Inferior parietal cortex (tissue), 1 donor: Measurements from ENCODE around the gene MCF2L.
"Not testable (repeated sequence)": the region's sequence is repeated elsewhere in the genome, so short reads cannot be mapped to it uniquely, and the experiment has no call there.

ENCODE experiments used
- DNase-seq: peaks from one replicate; pipeline ENCODE4 v3.0.0-alpha.2; 2016; ENCODE audit errors: extremely low spot score

Gene MCF2L

DNA sequence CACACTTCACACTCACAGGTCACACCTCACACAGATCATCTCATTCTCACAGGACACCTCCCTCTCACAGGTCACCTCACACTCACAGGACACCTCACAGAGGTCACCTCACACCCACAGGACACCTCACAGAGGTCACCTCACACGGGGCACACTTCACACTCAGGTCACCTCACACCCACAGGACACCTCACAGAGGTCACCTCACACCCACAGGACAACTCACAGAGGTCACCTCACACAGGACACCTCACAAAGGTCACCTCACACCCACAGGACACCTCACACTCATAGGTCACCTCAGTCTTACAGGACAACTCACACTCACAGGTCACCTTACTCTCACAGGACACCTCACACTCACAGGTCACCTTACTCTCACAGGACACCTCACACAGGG, 143.5 kb downstream of the MCF2L start:
- not testable (repeated sequence) for DNase-seq

DNA sequence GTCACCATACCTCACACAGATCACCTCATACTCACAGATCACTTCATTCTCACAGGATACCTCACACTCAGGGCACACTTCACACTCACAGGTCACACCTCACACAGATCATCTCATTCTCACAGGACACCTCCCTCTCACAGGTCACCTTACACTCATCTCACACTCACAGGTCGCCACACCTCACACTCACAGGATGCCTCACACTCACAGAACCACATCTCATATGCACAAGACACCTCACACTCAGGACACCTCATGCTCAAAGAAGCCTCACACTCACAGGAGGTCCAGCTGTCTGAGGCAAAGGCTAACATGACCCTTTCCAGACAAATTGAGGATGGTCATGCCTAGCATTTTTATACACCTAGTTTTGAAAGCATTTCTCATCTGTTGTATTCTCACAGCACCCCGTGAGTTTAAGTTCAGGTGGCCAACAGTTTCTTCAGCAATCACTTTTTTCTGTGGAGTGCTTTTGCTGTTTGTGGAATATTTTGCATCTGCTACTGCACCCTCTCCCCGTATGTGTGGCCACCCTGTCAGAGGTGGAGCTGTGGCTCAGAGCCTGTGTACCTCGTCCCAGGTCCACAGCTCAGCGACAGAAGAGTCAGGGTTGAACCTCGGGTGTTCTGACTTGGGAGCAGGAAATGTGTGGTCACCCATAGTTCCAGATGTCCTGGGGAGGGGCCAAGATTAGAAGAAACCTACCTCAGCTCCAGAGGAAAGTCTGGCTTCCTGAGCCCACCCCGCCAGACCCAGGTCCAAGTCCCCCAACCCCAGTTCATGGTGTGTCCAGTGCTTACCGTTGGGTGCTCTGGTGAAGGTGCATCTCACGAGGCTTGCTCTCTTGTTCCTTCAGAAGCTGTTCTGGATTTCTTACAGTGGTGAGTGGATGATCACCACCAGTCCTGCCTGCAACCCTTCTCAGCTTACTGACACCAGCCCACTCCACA, 144.2 kb downstream of the MCF2L start:
- DNase-seq, result no peak

DNA sequence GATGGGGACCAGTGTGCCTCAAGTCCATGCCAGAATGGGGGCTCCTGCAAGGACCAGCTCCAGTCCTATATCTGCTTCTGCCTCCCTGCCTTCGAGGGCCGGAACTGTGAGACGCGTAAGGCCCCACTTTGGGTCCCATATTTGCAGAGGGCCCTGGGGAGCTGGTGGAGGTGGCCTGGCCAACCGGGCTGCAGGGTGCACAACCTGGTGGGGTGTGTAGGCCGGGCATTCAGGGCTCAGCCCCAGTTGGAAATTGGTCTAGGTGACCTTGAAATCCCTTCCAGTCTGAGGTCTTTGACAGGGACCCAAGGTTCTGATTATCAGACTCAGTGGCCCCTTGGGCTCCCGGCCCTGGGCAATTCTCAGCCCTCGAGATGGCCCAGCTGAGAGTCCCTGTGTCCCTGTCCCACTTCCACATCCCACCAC, 144.8 kb downstream of the MCF2L start:
- DNase-seq, result no peak

DNA sequence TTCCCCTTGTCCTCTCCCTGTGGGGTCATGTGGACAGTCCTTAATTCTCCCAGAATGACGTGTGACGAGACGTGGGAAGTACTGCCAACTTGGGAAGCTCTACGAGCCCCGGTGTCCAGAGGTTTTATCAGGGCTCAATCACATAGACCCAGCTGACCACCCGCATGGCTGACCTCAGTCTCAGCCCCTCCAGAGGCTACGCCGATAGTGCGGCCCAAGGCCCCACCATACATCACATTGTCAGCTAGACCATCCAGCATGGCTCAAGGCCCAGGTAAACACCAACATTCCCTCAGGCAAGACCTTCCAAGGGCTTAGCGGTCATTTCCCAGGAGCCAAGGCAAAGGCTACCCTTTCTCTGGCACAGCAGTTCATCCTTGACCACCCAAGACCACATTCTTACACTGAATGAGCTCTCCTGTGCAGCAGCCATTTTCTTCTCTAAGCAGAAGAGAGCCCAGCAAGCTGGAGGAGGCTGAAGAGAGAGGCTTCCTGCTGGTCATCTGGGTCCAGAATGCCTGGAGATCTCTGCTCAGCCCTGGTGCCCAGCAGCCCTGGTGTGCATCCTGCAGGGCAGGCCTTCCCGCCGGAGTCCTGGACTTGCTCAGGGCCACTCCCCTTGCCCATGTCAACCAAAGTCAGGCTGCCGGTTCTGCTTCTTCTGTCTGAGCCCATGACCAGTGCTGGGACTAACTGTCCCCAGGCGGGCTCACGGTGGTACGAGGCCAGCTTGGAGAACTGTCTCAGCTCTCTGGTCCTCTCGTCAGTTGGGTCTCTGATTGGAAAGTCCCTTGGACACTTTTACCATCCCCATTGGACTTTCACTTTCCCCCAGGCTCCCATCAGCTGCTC, 145.7 kb downstream of the MCF2L start:
- DNase-seq, result no peak

DNA sequence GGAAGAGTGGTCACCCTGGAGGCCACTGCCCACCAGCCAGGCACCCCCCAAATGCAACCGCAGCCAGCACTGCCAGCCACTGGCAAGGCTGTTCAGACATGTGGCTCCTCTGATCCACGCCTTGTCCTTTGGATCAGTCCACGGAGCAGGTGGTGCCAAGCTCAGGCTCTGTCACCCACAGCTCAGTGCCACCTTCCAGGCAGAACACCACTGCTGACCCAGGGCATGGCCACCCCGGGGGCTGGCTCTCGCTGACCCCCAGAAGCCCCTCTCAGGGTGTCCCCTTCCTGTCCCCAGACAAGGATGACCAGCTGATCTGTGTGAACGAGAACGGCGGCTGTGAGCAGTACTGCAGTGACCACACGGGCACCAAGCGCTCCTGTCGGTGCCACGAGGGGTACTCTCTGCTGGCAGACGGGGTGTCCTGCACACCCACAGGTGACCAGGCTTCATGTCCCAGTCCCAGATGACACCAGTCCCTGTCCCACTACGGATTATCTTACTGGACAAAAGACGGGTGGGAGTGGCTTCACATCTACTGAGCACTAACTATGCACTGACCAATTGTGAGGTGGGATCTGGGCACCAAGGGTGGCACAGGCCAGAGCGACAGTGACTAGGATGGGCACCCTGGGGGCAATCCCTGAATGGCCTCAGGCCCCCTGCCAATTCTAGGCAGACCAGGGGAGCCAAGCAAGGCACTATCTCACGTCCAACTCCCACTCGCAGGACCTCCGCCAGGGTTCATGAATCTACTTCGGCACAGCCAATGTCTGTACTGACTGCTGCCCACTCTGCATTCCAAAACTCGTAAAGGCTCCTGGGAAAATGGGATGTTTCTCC, 146.6 kb downstream of the MCF2L start:
- no peak for DNase-seq

DNA sequence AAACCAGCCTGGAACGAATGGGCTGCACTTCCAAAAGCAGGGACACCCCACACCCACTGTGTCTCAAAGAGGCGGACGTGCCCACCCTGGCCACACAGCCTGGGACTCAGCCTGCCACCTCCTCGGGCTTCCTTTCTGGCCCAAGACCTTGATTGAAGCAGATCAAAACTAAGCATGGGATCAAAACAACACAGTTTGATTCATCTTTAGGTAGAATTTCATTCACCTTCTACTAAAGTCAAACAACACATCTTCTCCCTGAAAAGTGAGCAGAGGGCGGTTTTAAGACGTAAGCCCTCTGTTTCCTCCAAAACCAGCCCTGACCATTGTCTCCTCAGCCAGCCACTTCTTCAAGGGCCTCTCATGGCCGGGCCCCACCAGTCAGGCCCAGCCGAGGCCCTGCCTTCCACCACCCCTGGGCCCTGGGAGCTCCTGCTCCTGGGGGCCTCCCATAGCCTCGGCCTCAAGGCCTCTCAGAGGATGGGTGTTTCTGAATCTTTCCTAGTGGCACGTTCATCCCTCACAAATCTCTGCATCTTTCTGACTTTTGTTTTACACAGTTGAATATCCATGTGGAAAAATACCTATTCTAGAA, 147.3 kb downstream of the MCF2L start:
- DNase-seq, result no peak

DNA sequence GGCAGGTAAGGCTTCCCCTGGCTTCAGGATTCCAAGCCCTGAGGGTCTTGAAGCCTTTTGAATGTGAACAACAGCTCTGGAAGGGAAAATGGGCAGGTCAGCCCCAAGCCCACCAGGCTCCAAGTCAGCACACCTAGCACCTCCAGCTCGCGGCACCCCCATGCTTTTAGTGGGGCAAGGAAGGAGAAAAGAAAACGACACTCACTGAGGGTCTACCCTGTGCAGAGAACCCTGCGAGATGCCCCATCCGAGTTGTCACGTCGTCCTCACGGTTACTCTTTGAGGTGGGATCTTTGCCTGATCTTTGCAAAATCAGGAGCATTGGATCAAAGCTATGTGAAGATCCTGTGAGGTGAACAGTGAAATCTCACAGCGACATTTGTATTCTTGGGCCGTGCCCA, 147.9 kb downstream of the MCF2L start:
- no peak for DNase-seq

DNA sequence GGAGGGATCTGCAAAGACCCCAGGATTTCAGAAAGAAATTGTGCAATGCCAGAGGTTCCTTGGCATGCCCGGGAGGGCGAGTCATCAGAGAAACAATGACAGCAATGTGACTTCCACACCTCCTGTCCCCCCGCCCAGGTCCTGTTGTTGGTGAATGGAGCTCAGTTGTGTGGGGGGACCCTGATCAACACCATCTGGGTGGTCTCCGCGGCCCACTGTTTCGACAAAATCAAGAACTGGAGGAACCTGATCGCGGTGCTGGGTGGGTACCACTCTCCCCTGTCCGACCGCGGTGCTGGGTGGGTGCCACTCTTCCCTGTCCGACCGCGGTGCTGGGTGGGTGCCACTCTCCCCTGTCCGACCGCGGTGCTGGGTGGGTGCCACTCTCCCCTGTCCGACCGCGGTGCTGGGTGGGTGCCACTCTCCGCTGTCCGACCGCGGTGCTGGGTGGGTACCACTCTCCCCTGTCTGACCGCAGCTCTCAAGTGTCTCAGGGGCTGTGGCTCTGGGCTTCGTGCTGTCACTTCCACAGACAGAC, 148.4 kb downstream of the MCF2L start:
- DNase-seq, result no peak

DNA sequence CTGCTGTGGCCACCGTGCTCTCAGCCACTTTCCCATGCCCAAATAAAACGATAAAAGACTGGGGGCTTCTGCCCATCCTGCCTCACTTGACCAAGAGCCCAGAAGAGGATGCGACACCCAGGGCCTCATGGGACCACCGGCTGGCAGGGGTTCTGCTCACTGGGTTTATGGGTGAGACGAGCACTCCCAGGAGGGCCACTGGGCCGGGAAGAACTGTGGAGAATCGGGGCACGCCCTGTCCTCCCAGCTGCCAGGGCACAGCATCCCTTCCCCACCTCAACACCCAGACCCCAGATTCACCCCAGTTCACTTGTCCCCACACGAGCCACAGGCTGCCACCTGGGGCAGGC, 148.9 kb downstream of the MCF2L start:
- no peak for DNase-seq

DNA sequence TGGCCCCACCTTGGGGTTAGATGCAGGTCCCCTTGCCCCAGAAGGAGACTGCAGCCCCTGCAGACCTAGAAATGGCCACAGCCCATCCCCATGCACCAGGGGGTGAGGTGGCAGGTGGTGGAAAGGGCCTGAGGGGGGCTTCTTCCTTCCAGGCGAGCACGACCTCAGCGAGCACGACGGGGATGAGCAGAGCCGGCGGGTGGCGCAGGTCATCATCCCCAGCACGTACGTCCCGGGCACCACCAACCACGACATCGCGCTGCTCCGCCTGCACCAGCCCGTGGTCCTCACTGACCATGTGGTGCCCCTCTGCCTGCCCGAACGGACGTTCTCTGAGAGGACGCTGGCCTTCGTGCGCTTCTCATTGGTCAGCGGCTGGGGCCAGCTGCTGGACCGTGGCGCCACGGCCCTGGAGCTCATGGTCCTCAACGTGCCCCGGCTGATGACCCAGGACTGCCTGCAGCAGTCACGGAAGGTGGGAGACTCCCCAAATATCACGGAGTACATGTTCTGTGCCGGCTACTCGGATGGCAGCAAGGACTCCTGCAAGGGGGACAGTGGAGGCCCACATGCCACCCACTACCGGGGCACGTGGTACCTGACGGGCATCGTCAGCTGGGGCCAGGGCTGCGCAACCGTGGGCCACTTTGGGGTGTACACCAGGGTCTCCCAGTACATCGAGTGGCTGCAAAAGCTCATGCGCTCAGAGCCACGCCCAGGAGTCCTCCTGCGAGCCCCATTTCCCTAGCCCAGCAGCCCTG, 149.4 kb downstream of the MCF2L start:
- DNase-seq, result no peak

DNA sequence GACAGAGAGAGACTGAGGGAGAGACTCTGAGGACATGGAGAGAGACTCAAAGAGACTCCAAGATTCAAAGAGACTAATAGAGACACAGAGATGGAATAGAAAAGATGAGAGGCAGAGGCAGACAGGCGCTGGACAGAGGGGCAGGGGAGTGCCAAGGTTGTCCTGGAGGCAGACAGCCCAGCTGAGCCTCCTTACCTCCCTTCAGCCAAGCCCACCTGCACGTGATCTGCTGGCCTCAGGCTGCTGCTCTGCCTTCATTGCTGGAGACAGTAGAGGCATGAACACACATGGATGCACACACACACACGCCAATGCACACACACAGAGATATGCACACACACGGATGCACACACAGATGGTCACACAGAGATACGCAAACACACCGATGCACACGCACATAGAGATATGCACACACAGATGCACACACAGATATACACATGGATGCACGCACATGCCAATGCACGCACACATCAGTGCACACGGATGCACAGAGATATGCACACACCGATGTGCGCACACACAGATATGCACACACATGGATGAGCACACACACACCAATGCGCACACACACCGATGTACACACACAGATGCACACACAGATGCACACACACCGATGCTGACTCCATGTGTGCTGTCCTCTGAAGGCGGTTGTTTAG, 150.3 kb downstream of the MCF2L start:
- DNase-seq, result no peak

DNA sequence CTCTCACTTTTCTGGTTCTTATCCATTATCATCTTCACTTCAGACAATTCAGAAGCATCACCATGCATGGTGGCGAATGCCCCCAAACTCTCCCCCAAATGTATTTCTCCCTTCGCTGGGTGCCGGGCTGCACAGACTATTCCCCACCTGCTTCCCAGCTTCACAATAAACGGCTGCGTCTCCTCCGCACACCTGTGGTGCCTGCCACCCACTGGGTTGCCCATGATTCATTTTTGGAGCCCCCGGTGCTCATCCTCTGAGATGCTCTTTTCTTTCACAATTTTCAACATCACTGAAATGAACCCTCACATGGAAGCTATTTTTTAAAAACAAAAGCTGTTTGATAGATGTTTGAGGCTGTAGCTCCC, 150.8 kb downstream of the MCF2L start:
- DNase-seq, result no peak

DNA sequence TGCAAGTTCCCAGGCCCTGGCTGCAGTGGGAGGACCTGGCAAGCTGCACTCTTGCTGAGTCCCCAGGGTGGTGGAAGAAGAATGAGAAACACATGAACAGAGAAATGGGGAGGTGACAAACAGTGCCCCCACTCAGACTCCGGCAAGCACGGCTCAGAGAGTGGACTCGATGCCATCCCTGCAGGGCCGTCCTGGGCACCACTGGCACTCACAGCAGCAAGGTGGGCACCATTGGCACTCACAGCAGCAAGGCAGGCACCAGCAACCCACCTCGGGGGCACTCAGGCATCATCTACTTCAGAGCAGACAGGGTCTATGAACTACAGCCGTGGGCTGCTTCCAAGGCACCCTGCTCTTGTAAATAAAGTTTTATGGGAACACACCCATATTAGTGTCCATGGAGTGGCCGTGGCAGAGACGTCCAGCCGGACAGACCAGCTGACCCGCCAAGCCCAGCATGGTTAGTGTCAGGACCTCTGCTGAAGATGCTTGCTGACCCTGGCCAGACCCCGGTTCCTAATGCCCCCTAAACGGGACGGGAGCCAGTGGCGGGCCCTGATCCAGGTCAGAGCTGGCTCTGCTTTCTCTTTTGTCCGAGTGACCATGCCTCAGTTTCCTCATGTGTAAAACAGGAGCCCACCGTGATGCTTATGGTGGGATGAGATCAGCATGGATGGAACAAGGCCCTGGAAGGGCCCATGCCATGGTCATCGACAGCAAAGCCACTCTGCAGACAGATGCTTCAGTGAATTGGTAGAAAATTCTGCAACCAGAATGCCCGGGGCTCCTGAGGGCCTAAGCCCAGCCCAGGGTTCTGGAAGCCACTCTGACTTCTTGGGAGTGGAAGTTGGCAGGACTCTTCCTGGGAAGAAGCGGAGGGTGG, 151.5 kb downstream of the MCF2L start:
- no peak for DNase-seq

DNA sequence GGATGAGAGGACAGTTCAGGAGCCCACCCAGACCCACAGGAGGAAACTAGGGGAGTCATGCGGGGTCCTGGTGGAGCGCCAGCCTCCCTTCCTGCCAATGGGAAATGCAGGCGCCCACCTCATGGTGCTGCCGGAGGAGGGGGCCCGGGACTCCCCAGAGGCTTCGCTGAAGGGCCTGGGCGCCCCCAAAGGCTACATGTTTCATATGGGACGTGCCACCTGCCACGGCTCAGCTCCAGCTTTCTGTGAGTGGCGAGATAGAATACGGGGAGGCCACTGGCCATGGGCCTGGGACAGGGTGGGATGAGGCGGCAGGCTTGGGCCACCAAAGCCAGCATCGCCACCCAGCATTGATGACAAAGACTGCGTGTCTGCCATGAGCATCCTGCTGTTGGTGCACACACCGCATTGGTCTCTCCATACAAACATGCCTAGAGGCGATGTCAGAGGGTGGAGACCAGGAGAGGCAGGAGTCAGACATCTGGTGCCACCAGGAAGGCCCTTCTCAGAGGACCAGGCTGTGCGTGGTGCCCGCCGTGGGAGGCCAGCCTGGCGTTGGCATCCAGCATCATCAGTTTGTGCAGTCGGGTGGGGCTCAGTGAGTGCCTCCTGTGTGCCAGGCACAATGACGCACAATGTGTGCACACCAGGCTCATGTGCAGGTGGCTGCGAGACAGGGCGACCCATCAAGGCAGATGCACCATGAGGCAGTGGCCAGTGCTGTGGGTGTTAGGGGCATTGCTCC, 152.3 kb downstream of the MCF2L start:
- DNase-seq, result no peak

DNA sequence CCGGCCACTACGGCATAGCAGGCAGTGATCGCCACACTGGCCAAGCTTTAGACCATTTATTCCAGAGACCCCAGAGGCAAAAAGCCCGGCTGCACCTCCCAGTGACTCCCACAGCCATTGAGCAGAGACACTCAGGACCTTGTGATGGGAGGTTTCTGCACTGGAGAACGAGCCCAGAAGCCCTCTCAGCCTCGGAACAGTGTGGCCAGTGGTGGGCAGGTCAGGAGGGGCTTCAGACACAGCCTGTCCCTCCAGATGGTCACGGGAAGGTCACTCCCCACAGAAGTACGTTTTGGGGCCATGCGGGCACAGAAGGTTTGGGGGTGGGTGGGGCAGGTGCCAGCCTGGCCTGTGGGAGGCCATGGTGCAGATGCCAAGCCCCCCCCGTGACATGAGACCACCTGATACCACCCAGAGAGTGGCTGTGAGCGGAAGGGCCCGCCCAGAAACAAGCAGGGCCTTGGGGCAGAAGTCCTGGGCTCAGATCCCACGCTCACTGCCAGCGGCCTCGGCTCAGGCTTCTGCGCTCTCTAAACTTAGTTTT, 153.0 kb downstream of the MCF2L start:
- no peak for DNase-seq

DNA sequence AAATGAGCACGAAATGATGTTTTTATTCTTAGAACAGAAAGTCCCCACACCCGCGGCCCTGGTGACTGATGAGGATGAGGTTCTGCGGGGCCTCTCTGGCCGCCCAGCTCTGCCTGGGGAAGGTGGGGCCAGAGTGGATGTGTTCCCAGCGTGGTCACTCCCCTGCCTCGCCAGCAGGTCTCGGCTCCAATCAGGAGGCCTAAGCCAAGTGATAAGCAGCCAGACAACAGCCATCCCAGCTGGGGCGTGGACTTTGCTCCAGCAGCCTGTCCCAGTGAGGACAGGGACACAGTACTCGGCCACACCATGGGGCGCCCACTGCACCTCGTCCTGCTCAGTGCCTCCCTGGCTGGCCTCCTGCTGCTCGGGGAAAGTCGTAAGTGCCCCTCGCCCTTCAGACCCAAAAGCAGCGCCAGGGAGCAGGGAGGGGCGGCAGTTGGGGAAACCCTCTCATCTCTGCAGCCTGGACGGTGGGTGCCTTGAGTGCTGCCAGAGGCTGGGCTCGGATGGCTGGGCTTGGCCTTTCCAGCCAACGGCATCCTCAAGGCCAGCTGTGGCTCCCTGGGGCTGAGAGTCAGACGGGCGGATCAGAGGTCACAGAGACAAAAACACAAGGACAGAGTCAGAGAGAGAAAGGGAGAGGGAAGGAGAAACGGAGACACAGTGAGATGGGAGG, 153.7 kb downstream of the MCF2L start, which contains the start of gene F10:
F10 (plus strand) TSS at position 250 of the 676 bp plus-strand sequence; CDS start at position 307, 57 bp downstream.
- DNase-seq, result no peak
